ENCODE measurements around the gene NOS2.

The NOS2 gene

DNA sequence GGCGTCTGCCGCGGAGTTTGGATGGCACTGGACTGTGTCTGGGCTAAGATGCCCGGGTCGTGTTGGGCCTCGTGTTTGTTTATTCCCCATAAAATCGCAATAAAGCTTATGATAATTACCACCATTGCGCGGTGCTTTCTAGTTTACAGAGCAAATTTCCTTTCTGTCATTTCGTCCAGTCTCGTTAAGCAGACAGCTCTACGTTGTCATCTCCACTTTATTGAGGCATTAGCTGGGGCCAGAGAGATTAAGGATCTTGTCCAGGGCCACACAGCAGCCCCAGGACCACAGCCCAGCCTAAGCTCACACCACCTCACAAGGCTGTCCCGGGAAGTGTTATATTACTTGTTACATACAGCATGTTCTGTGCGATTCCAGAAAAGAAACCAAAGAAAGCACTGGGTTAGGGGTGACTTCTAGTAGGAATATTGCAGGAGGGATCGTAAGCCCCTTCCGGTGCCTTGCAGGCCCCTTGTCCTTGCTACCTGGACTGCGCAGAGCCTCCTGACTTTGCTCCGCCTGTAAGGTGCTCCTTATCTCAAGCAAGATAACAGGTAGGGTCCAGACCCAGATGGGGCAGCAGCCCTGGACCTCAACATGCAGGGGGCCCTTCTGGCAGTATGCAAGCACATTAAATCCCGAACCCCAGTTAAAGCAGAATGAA lies 6.3 kb downstream of the NOS2 start:
- TF ChIP-seq, protein P1, sequence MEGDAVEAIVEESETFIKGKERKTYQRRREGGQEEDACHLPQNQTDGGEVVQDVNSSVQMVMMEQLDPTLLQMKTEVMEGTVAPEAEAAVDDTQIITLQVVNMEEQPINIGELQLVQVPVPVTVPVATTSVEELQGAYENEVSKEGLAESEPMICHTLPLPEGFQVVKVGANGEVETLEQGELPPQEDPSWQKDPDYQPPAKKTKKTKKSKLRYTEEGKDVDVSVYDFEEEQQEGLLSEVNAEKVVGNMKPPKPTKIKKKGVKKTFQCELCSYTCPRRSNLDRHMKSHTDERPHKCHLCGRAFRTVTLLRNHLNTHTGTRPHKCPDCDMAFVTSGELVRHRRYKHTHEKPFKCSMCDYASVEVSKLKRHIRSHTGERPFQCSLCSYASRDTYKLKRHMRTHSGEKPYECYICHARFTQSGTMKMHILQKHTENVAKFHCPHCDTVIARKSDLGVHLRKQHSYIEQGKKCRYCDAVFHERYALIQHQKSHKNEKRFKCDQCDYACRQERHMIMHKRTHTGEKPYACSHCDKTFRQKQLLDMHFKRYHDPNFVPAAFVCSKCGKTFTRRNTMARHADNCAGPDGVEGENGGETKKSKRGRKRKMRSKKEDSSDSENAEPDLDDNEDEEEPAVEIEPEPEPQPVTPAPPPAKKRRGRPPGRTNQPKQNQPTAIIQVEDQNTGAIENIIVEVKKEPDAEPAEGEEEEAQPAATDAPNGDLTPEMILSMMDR (IDR thresholded peaks at IDR 0.05; ENCODE audit: low read length, missing control alignments) = no peak
- peak overlapping the region; percentile 3 for H3K4me3 ChIP-seq (replicated peaks; ENCODE audit: low read depth, low read length)
- no peak for DNase-seq (ENCODE audit: low read depth)

DNA sequence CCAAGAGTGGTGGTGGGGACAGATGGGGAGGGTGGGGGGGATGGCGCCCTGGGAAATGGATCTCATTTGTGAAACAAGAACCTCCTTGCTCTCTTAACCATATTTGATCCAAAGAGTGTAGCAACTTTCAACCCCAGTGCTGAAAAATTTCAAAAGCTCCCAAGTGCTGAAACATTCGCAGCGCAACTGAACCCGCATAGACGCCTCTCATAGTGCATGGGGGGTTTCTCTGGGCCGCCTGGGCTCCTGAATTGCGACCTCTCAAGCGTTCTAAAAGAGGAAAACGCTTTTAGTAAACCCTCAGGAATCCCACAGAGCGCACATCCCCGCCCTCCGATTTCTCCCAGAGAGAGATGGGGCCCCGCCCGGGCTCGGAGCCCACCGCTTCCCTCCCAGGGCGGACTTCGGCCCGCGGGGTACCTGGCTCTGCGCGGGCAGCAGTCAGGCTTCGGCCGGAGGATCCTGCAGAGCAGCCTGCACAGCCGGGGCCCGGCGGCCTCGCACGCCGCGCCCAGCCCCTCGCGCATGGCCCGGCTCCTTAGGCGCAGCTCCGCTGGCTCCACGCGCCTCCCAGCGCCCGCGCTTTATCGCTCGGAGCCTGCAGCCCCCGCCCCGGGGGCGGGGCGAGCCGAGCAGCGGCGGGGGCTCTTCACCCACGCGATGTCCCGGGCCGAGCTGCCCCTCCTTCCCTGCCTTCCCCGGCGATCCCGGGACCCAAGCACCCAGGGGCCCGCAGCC lies 7.0 kb downstream of the NOS2 start:
- DNase-seq (ENCODE audit: low read depth) = no peak
- H3K4me3 ChIP-seq (replicated peaks; ENCODE audit: low read depth, low read length) = peak overlapping the region; percentile 3

DNA sequence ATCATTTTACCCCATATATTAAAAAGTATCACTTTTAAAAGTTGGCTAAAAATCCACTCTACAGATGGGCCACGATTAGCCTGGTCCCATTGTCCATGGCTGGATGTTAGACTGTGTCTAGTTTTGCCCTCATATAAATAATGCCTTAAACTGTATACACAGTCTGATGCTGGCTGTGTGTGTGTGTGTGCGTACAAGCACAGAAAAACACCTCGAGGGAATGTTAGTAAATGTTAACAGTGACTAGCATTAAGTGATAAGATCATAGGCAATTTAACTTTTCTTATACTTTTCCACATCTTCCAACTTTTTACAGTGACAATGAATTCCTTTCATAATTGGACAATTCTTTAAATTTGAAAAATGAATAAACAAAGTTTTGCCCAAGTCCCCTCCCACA lies 8.2 kb downstream of the NOS2 start:
- DNase-seq (ENCODE audit: low read depth) = no peak
- H3K4me3 ChIP-seq (replicated peaks; ENCODE audit: low read depth, low read length) = no peak overlapping the region
- TF ChIP-seq, protein P1 (IDR thresholded peaks at IDR 0.05; ENCODE audit: low read length, missing control alignments) = no peak

More for the DNA sequence above, 7.0 kb downstream of the NOS2 start:
- TF ChIP-seq, protein P1 (IDR thresholded peaks at IDR 0.05; ENCODE audit: low read length, missing control alignments) = no peak

DNA sequence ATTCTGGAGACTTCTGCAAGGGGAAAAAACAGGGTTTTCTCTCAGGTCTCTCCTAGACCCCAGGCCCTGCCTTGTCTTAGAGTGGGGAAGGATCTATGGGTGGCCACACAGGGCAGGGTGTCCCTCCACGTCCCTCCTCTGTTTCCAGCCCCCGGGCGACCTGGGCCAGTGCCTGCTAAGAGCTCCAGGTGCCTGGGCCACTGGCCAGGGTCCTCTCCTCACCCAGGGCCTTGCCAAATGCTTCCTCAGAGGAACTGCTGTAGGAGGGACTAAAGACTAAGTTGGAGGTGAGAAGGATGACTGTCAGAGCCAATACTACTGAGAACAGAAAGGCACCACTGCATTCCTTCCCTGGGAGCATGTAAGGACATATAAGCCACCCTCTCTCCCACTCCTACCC lies 11.4 kb downstream of the NOS2 start:
- no peak overlapping the region for H3K4me3 ChIP-seq (replicated peaks; ENCODE audit: low read depth, low read length)
- TF ChIP-seq, protein P1 (IDR thresholded peaks at IDR 0.05; ENCODE audit: low read length, missing control alignments) = no peak
- no peak for DNase-seq (ENCODE audit: low read depth)

DNA sequence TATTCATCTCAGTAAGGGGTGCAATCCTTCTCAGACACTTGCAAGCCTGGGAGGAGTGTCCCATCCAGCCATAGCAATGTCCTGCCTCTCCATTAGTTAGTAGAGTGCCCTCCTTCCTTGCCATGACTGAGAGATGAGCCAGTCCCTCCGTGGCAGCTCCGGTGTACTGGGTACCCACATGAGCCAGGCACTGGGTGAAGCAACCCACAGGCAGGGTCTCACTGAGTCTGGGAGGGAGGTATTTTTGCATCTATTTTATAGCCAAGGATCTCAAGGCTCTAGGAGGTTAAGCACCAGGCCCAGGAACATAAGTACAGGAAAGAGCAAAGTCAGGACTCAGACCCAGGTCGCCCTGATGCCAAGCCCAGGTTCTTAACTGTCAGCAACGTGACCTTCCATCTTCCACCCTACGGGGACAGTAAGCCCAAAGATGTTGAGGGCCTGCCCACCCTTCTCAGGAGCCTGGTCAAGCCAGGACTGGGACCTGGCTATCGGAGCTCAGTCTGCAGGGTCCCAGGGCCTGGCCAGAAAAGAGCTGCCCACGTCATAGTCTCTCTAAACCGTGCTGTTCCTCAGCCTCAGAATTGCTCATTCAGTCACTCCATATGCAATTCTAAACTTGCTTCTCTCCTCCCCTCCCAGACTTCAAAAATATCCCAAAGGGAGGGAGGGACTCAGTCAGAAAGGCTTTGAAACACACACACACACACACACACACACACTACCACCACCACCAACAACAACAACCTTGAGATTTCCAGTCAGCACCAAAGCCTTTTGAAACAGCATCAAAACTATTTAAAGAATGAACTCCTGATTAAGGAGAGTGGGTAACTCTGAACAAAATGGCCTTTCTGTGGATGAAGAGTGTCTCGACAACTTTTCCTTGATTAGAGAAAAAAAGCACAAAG lies 16.6 kb downstream of the NOS2 start:
- TF ChIP-seq, protein P1 (IDR thresholded peaks at IDR 0.05; ENCODE audit: low read length, missing control alignments) = no peak
- DNase-seq (ENCODE audit: low read depth) = no peak
- H3K4me3 ChIP-seq (replicated peaks; ENCODE audit: low read depth, low read length) = no peak overlapping the region

DNA sequence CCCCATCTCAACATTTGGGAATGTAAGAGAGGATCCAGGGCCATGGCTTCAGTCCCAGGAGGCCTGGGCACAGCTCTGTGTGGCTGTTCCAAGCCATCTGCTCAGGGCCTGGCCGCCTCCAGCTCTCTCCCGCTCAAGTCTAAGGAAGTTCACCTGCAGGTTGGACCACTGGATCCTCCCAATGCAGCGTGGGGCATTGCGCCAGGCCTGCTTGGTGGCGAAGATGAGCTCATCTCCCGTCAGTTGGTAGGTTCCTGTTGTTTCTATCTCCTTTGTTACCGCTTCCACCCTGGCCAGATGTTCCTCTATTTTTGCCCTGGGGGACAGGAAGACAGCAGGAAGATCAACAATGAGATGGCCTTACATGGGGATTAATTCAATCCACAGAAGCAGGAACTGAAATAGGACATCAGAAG lies 17.5 kb downstream of the NOS2 start:
- TF ChIP-seq, protein P1 (IDR thresholded peaks at IDR 0.05; ENCODE audit: low read length, missing control alignments) = no peak
- no peak overlapping the region for H3K4me3 ChIP-seq (replicated peaks; ENCODE audit: low read depth, low read length)
- DNase-seq (ENCODE audit: low read depth) = no peak
